GM23338 (cell line): Measurements from ENCODE around the gene WDR62. TPM values are rescaled to one million over a fixed set of nuclear protein-coding genes. Genes with fewer than 3 reads are reported as not detected.
"Not testable (repeated sequence)": the region's sequence is repeated elsewhere in the genome, so short reads cannot be mapped to it uniquely, and the experiment has no call there.

ENCODE experiments used
- ATAC-seq: fragments of 200-7000 bp; cut with Tn5 transposase; 3 replicates; pipeline ENCODE4 v1.9.1; 2020
- DNase-seq: peaks from one replicate; pipeline ENCODE4 v3.0.0-alpha.2; 2015; ENCODE audit warnings: low spot score
- H2AFZ ChIP-seq: fragments of 200-600 bp; sonication (generic); 2 replicates; pipeline ENCODE4 v1.8.0; 2016; ENCODE audit warnings: antibody characterized with exemption, mild to moderate bottlenecking, moderate library complexity
- H3F3A ChIP-seq: fragments of 200-600 bp; sonication (generic); replicated peaks from 2 replicates; pipeline ENCODE4 v1.8.0; 2017; ENCODE audit warnings: antibody characterized with exemption, mixed run types, low read depth
- H3K27ac ChIP-seq: fragments of 200-600 bp; sonication (generic); 2 replicates; pipeline ENCODE4 v1.6.1; 2016; ENCODE audit warnings: low read depth
- H3K27me3 ChIP-seq: fragments of 200-600 bp; sonication (generic); 2 replicates; pipeline ENCODE4 v1.8.0; 2016; ENCODE audit warnings: mild to moderate bottlenecking, mixed run types, moderate library complexity; ENCODE audit not compliant: insufficient read depth
- H3K36me3 ChIP-seq: fragments of 200-600 bp; sonication (generic); 2 replicates; pipeline ENCODE4 v1.8.0; 2016; ENCODE audit warnings: mild to moderate bottlenecking; ENCODE audit not compliant: insufficient read depth
- H3K4me1 ChIP-seq: fragments of 200-600 bp; sonication (generic); 2 replicates; pipeline ENCODE4 v1.8.0; 2016; ENCODE audit warnings: mild to moderate bottlenecking, moderate library complexity; ENCODE audit not compliant: insufficient read depth
- H3K4me2 ChIP-seq: fragments of 200-600 bp; sonication (generic); 2 replicates; pipeline ENCODE4 v1.7.1; 2017; ENCODE audit warnings: mixed run types
- H3K4me3 ChIP-seq: fragments of 200-600 bp; sonication (generic); 2 replicates; pipeline ENCODE4 v1.6.1; 2016; ENCODE audit warnings: mixed run types
- H3K79me2 ChIP-seq: fragments of 200-600 bp; sonication (generic); replicated peaks from 2 replicates; pipeline ENCODE4 v1.8.0; 2017; ENCODE audit warnings: mild to moderate bottlenecking; ENCODE audit not compliant: insufficient read depth
- H3K9me2 ChIP-seq: fragments of 200-600 bp; sonication (generic); 2 replicates; pipeline ENCODE4 v1.8.0; 2017; ENCODE audit not compliant: insufficient read depth
- H4K20me1 ChIP-seq: fragments of 200-600 bp; sonication (generic); replicated peaks from 2 replicates; pipeline ENCODE4 v1.8.0; 2017; ENCODE audit warnings: mild to moderate bottlenecking; ENCODE audit not compliant: insufficient read depth
- H3K27ac Mint-ChIP-seq: 2 replicates; pipeline ENCODE4 v1.8.0; 2020; ENCODE audit warnings: inconsistent platforms, mild to moderate bottlenecking, moderate library complexity, mixed read lengths
- H3K27me3 Mint-ChIP-seq: 3 replicates; pipeline ENCODE4 v1.8.0; 2022; ENCODE audit warnings: low read depth, mild to moderate bottlenecking, moderate library complexity, mixed read lengths, inconsistent platforms; ENCODE audit not compliant: insufficient read depth, poor library complexity
- H3K36me3 Mint-ChIP-seq: 3 replicates; pipeline ENCODE4 v1.8.0; 2021; ENCODE audit warnings: low read depth, mild to moderate bottlenecking, inconsistent platforms, moderate library complexity, mixed read lengths
- H3K4me1 Mint-ChIP-seq: 3 replicates; pipeline ENCODE4 v1.8.0; 2020; ENCODE audit warnings: mild to moderate bottlenecking, inconsistent platforms, mixed read lengths
- H3K4me3 Mint-ChIP-seq: 3 replicates; pipeline ENCODE4 v1.8.0; 2021; ENCODE audit warnings: moderate library complexity, mild to moderate bottlenecking, inconsistent platforms, mixed read lengths
- H3K9me3 Mint-ChIP-seq: 3 replicates; pipeline ENCODE4 v1.8.0; 2020; ENCODE audit warnings: moderate library complexity, mild to moderate bottlenecking, inconsistent platforms, mixed read lengths
- CREB1 ChIP-seq: fragments of 250-450 bp; sonication (Bioruptor Pico); IDR thresholded peaks from 2 replicates; pipeline ENCODE4 v1.5.0; 2020; ENCODE audit warnings: low read depth, mild to moderate bottlenecking, moderate library complexity
- ETS1 ChIP-seq: IDR thresholded peaks from 2 replicates; pipeline ENCODE4 v1.6.1; 2016; ENCODE audit warnings: antibody characterized with exemption
- EZH2 ChIP-seq: fragments of 200-600 bp; sonication (generic); IDR thresholded peaks from one replicate; pipeline ENCODE4 v1.8.0; 2017; ENCODE audit warnings: antibody characterized with exemption, mild to moderate bottlenecking, low read depth; ENCODE audit not compliant: unreplicated experiment
- EZH2phosphoT487 ChIP-seq: fragments of 200-600 bp; sonication (generic); IDR thresholded peaks from one replicate; pipeline ENCODE4 v1.8.1; 2018; ENCODE audit warnings: antibody characterized with exemption; ENCODE audit not compliant: unreplicated experiment
- POLR2AphosphoS5 ChIP-seq: IDR thresholded peaks from 2 replicates; pipeline ENCODE4 v1.6.1; 2016; ENCODE audit warnings: antibody characterized with exemption, low read depth
- REST ChIP-seq: IDR thresholded peaks from one replicate; pipeline ENCODE4 v1.6.1; 2018; ENCODE audit warnings: antibody characterized with exemption; ENCODE audit not compliant: unreplicated experiment
- STAT1 ChIP-seq: IDR thresholded peaks from one replicate; pipeline ENCODE4 v1.6.1; 2016; ENCODE audit warnings: antibody characterized with exemption; ENCODE audit not compliant: unreplicated experiment
- ZNF331 ChIP-seq: fragments of 250-450 bp; sonication (Bioruptor Pico); IDR thresholded peaks from 2 replicates; pipeline ENCODE4 v1.5.0; 2020; ENCODE audit warnings: low read depth, mild to moderate bottlenecking, moderate library complexity
- ZNF462 ChIP-seq: fragments of 250-450 bp; sonication (Bioruptor Pico); IDR thresholded peaks from 2 replicates; pipeline ENCODE4 v1.5.0; 2020; ENCODE audit warnings: mild to moderate bottlenecking, moderate library complexity
- polyA plus RNA-seq: library from polyadenylated mRNA; unstranded; fragments of >200 nt; fragmentation: Nextera tagmentation; extraction: Ambion mirVana; gene quantifications from 2 replicates; pipeline ENCODE4 v1.2.1, GENCODE V29; 2016
- total RNA-seq: library from RNA; depleted of rRNA; stranded (reverse); fragments of >200 nt; shearing (Covaris generic); gene quantifications from 2 replicates; pipeline ENCODE4 v1.2.3, GENCODE V29; 2014

The WDR62 gene
- total and polyA plus RNA-seq, 2 experiments from 2014 or later: 14.1 to 45.4 TPM

GRCh38 chr19:36128392-36128736 lies 73.7 kb downstream of the WDR62 start:
- Histone ChIP-seq H3K36me3 (no peaks in the 10 kb centered on the region), H3K4me3 (peak overlapping the region; percentile 59), H3F3A (peaks cover 11% of the 10 kb centered on the region), H3K9me2 (no peaks in the 10 kb centered on the region), H3K27me3 (no peaks in the 10 kb centered on the region), H3K79me2 (no peaks in the 10 kb centered on the region), H4K20me1 (no peaks in the 10 kb centered on the region), H3K27ac (peak overlapping the region; percentile 87), H3K4me2 (peak overlapping the region; percentile 76), H2AFZ (peak overlapping the region; percentile 44; the same call in 1 of the 2 replicates), H3K4me1 (no peaks in the 10 kb centered on the region; the same call in 1 of the 2 replicates)
- Mint-ChIP-seq H3K4me1 (peaks cover 5% of the 10 kb centered on the region), H3K36me3 (peaks cover 27% of the 10 kb centered on the region), H3K9me3 (peaks cover 5% of the 10 kb centered on the region; the same call in 2 of the 3 replicates), H3K4me3 (peak overlapping the region; percentile 86), H3K27me3 (peaks cover 16% of the 10 kb centered on the region), H3K27ac (peak overlapping the region; percentile 93)
- TF ChIP-seq ZNF331 (CRISPR knock-in tag): no peak
- TF ChIP-seq POLR2AphosphoS5: no peak
- TF ChIP-seq REST: no peak
- no peak for TF ChIP-seq EZH2
- no peak for TF ChIP-seq STAT1
- TF ChIP-seq ETS1: no peak
- no peak for TF ChIP-seq ZNF462
- TF ChIP-seq CREB1 (CRISPR knock-in tag): no peak
- TF ChIP-seq EZH2phosphoT487: no peak
- ATAC-seq (peak; percentile 27), DNase-seq (peak; percentile 51)

GRCh38 chr19:36131221-36131620 lies 76.5 kb downstream of the WDR62 start:
- not testable (repeated sequence) for H2AFZ ChIP-seq, H3K4me3 ChIP-seq, ATAC-seq, H3K9me2 ChIP-seq, H3K27me3 ChIP-seq, H3K9me3 Mint-ChIP-seq, H3K4me3 Mint-ChIP-seq, H3K4me1 Mint-ChIP-seq, H4K20me1 ChIP-seq, H3K36me3 Mint-ChIP-seq, H3K4me2 ChIP-seq, H3K4me1 ChIP-seq, DNase-seq, H3K36me3 ChIP-seq, H3K79me2 ChIP-seq, H3K27ac Mint-ChIP-seq, H3K27ac ChIP-seq
- peaks cover 16% of the 10 kb centered on the region for H3K27me3 Mint-ChIP-seq
- peaks cover 11% of the 10 kb centered on the region for H3F3A ChIP-seq
